GM19455 (cell line): ENCODE results near the gene PHF5A.
"Not testable (repeated sequence)": the region's sequence is repeated elsewhere in the genome, so short reads cannot be mapped to it uniquely, and the experiment has no call there.

Experiments
- ATAC-seq: cut with Tn5 transposase; IDR thresholded peaks from one replicate; pipeline ENCODE4 v1.9.1; 2021; ENCODE audit not compliant: unreplicated experiment

The PHF5A gene

GRCh38 chr22:41448189-41448808, 20.2 kb downstream of the PHF5A start:
- peak; percentile 48 for ATAC-seq

- ATAC-seq, result no peak
Measured at GRCh38 chr22:41447435-41448188, 20.9 kb downstream of the PHF5A start.

DNA sequence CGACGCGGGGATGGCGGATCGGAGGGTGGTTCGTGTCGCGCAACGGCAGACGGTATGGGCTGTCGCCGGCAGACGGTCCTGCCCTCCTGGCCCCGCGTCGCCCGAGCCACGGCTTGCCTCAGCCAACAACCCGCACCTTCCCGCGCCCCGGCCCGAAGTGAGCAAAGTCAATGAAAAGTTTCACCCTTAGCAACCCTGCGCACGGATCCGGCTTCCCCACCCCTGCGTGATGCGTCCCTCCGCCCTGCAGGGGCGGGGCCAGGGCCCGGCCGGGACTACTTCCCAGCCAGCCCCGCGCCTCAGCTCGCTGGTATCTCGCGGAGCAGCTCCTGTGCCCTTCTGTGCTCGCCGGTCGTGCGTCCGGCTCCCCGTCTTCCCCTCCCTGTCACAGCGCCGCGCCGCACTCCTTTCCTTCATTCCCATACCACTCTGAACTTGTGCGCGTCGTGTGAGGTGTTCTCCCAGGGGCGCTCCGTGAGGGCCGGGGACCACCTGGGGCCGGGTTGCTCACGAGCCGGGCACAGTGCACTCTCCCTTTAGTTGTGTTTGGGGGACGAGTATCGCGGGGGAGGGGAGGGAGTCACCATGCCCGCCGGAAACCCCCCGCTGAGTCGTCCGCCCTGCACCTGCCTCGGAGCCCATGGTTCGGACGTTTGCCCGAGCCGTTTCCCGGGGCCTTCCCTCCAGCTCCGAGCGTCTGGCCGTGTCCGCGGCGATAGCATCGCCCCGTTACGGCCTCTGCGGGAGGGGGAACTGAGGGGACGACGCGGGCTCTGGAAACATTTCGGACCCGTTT, 21.7 kb downstream of the PHF5A start, which contains the start of gene TOB2:
TOB2 (minus strand) TSS at position 163 of the 796 bp plus-strand sequence. CDS start 9,456 bp downstream, outside the sequence.
- peak; percentile 35 for ATAC-seq

- no peak for ATAC-seq
Measured at GRCh38 chr22:41446057-41446501, 22.4 kb downstream of the PHF5A start.

DNA sequence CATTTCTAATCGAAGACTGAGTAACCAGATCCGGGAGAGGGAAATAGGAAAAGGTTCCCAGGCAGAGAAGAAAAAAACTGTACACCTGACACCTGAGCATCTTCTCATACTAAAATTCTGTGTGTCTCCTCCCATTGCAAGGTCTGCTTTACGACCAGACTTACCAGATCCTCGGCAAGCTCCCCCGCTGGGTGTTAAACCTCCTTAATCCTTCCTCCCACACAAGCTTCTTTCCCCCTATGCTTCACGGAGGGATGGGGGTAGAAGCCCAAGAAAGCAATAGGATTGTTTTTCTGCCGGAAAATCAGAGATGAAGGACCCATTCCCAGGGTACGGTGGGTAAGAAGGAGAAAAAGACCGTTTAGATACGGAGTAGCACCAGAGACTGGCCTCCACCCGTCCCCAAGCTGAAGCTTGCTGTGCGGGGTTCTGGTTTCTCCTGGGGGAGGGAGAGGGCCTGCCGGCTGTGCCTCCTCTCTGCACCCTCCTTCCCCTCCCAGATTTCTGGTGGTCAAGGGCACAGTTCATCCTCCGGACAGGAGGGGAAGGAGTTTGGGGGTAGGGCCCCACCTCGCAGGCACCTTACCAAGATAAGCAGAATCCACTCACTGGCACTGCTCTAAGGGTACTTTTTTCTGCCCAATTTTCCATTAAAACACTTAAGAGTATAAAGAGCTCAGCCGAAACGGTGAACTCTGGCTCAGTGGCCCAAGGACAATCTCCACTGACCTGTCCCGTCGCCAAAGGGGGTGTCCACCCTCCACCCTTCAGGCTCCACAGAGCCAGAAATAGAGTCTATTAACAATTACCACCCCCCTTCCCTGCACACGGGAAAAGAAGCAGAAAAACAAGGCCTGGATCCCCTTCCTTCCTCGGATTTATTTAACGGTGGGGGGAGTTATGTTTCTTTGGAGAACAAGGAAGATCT, 23.1 kb downstream of the PHF5A start:
- ATAC-seq, result no peak

DNA sequence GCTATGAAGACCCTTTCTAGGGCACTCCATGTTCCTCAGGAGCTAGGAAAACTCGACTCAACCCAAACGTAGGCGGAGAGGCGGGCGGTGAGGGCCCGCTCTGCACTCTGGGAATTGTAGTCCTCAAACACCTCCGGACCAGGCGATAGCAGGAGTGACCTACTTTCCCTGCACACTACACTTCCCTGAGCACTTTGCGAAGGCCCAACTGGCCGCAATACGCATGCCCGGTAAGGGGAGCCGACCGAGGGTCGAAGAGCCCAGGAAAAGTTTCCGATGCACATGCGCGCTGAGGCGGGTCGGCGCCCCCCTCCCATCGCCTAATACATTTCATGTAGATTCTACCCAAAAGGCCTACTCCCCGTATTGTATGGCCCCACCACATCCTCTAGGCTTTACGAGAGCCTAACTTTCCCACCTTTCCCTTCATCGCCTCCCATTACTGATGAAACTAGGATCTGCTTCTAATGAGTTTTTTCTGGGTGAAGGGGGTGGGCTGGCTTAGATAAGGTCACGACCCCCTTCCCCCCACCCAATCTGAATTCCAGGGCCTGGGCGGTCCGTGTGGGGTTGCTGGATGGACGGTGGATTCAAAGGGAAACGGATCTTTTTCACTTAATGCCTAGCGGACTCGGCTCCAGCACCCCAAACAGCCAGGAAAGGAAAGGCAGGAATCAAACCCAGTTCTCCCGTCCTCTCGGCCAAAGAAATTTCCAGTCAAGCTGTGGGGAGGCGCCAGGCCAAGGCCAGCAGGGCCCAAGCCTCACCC, 23.9 kb downstream of the PHF5A start:
- peak; percentile 49 for ATAC-seq

GRCh38 chr22:41442240-41442792, 26.2 kb downstream of the PHF5A start:
- ATAC-seq, result no peak

DNA sequence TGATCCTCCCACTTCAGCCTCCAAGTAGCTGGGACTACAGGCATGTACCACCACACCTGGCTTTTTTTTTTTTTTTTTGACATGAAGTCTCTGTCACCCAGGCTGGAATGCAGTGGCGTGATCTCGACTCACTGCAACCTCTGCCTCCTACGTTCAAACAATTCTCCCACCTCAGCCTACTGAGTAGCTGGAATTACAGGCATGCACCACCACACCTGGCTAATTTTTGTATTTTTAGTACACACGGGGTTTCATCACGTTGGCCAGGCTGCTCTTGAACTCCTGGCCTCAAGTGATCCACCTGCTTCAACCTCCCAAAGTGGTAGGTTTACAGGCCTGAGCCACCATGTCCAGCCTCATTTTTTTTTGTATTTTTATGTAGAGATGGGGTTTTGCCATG, 28.0 kb downstream of the PHF5A start:
- ATAC-seq, result not testable (repeated sequence)

GRCh38 chr22:41437198-41437597, 31.3 kb downstream of the PHF5A start:
- no peak for ATAC-seq

DNA sequence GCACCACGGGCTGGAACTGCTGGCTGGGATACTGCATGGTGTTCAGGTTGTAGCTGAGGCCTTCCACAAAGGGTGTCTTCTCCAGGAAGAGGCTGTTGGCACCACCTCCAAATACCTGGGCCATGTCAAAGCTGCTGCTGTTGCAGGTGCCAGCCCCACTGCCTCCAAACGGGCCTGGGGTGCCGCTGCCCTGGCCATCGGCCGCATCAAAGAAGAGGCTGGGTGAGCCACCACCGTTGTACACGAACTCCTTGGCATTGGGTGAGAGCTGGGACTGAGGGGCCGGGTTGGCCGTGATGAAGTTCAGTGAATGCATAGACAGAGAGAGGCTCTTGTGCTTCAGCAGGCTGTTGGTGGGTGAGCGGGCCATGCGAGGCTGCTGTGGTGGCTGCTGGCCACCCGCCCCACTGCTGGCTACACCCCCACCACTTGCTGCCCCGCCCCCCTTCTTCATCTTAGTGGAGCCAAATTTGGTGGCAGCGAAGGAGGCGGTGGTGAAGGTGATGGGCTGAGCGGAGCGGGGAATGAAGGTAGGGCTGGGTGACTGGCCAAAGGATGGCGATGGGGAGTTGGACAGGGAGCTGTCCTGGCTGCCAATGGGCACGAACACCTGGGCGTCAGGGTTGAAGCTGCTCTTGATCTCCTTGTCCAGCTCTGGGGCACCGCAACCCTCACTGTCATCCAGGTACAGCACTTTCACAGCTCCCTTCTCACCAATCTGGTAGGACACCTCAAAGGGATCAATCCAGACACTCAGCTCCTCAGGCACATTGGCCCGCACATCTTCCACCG, 32.0 kb downstream of the PHF5A start:
- no peak for ATAC-seq

GRCh38 chr22:41435560-41435959, 32.9 kb downstream of the PHF5A start:
- ATAC-seq, result no peak

DNA sequence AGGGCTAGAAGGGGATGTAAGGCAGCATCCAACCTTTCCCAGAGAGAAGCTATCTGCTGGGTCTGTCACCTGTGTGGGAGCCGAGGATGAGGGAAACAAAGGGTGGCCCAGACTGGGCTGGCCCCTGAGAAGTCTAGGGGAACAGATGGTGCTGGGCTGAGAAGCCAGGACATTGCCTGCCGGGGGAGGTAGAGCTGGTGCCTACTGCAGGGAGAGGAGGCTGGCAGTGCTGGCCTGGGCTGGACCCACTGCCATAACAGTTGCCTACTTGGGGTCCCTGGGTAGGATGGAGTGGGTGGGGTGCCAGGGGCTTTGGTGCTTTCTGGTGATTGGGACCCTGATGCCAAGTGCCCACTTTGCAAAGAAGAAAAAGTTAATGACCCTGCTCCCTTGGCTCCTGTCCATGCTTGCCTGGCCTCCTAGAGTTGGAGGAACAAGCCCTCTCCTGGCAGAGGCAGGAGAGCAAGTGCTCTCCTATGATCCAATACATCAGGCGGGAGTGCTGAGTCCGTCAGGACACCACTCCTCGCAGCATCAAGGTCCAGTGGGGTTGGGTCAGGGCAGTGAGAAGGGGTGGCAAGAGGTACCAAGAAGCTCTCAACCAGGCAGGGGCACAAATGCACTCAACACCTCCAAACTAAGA, 34.0 kb downstream of the PHF5A start:
- not testable (repeated sequence) for ATAC-seq

DNA sequence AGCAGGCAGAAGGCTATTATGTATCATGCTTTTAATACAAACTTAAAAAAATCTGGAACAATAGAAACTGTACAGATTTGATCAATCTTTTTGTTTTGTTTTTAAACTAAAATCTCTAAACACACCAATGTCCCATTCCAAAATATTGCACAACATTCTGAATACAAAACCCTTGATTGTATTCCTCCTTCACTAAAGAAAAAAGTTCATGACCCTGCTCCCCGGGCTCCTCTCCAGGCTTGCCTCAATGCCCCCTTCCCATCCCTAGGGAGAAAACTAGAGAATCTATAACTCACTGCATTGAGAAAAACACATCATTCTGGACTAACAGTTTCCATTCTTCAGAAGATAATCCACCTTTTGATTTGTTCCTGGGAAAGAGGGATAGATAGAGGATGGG, 35.0 kb downstream of the PHF5A start:
- not testable (repeated sequence) for ATAC-seq

- no peak for ATAC-seq
Measured at GRCh38 chr22:41431656-41432055, 36.8 kb downstream of the PHF5A start.

GRCh38 chr22:41429951-41430332, 38.5 kb downstream of the PHF5A start:
- no peak for ATAC-seq

GRCh38 chr22:41429232-41429950, 39.1 kb downstream of the PHF5A start:
- ATAC-seq, result no peak

- no peak for ATAC-seq
Measured at GRCh38 chr22:41425660-41426365, 42.7 kb downstream of the PHF5A start.
